G401 (cell line): Measurements from ENCODE around the gene CD164L2. TPM values are rescaled to one million over a fixed set of nuclear protein-coding genes. Genes with fewer than 3 reads are reported as not detected.

ENCODE experiments used
- DNase-seq: peaks from one replicate; pipeline ENCODE4 v3.0.0-alpha.2; 2015; ENCODE audit warnings: low spot score
- in situ Hi-C: cut with HindIII; loops from 2 replicates; pipeline ENCODE4 v1.10.0; 2016; ENCODE audit warnings: low sequenced_read_pairs, mixed read lengths
- total RNA-seq: library from RNA; depleted of rRNA; stranded (reverse); fragments of >200 nt; shearing (Covaris generic); gene quantifications from 2 replicates; pipeline ENCODE4 v1.2.3, GENCODE V29; 2014; rRNA removed

The CD164L2 gene
- total RNA-seq, 1 experiment from 2014 or later = not detected

DNA sequence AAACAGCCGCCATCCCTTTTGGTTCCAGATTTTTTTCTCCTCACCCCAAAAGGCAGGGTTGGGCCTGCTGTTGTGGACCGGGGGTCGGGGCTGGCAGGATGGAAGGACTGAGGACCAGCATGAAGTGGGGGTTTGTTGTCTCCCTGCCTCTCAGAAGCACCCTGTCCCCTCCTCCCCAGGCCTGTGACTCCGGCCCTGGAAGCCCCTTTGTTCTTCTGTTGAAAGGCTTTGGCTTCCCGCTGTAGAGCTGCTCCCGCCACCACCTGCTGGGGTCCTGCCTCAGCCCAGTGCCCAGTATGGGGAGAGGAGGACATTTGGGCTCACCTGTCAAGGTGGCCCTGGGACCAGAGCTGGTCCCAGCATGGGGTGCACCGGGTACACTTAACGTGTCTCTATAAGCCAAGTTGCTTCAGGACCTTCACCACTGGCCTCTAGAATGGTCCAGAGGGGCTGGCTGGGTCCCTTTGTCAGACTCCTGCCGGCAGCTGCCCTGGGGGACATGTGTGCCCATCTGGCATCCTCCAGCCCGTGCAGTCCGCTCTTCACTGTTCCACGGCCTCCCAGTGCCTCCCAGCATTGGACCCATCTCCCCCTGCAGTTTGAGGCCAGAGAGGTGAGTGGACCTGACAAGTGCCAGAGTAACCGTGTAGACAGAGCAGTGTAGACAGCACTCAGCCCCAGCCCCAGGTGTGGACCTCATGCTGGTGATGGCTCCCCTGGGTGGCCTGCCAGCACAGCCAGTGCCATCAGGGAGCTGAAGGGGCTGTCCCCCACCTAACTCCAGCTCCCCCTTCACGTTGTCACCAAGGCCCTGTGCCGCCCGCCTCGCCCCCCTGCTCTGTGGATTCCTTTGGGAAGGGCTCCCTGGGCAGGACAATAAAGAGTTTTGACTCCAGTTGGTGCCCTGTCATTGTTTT, 47.4 kb downstream of the CD164L2 start:
- in situ Hi-C loops = no loop called here
- DNase-seq = no peak

DNA sequence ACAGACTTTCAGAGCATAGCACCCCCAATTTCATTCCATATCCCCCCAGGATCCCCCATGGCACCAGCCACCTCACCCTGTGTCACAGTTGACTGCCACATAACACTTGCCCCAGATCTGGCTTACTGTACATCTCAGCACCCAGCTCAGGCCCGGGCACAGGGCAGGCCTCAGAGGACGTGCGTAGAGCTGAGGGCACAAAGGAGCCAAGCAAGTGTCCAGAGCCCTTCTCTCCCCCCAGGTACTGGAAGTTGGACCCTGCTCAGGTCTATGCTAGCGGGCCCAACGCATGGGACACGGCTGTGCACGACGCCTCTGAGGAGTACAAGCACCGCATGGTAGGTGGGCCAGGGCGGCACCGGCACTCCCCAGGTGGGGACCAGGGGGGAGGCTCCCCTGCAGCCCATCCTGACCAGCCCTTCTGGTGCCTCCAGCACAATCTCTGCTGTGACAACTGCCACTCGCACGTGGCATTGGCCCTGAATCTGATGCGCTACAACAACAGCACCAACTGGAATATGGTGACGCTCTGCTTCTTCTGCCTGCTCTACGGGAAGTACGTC, 49.3 kb downstream of the CD164L2 start:
- in situ Hi-C loops = no loop called here
- DNase-seq = no peak

DNA sequence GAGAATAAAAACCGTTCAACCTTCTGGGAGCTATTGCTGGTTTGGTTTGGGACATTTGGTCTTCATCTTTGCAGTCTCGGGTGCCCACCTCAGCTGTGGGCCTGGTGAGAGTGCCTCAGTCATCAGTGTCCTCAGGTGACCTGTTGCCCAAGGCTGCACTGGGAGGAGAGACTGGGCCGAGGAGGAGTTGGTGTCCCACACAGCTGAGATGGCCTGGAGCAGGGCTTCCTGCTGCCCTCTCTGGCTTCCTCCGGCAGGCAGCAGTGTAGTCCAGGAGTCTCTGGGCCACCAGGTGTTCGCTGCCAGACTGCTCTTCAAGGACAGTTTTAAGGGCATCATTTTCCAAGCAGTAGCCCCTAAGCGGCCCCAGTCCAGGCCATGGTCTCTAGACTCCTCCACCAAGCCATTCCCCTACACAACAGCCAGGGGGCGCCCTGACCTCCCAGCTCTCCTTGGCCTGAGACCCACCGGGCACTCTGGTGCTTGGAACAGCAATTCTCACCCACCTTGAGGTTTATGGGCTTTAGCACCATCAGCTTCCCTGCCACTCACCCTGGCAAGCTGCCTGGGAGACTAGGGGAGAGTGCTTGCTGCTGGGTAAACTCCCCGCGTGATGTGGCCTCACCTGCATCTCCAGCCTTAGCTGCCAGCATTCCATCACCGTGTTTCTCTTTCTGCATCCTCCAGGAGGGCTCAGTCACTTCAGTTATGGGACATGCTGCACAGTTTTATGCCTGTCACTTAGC, 50.4 kb downstream of the CD164L2 start:
- in situ Hi-C loops = no loop called here
- DNase-seq = peak; percentile 66

DNA sequence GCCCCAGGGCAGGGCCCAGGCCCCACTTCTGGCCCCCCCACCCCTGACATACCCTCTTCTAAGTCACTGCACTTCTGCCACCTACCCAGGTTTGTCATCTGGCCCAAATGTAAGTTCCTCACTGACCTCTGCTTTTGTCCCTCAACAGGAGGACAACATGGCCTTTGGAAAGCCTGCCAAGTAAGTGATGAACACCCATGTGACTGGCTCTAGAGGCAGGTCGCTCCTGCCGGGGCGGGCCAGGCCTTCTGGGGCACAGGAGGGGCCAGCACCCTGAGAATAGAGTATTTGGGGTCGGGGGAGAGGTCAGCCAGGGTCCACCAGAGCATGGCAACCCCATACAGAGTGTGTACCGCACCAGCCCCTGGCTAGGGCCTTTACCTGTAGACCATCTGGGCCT, 51.2 kb downstream of the CD164L2 start:
- in situ Hi-C loops = no loop called here
- peak; percentile 50 for DNase-seq

DNA sequence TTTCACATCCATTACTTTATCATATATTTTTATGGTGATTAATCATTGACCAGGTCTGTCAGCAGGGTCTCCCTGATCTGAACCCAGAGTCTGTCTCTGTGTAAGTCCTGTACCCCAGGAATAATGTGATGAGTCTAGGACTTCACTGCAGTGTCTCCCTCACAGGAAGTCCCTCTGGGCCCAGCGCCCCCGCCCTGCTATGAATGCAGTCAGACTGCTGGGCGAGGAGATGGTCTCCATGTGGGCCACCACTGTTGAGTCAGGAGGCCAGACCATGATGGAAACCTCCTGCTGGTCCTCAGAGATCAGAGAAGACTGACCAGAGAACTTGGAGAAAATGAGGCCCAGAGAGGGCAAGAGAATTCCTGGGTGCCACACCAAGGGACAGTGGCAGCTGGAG, 51.7 kb downstream of the CD164L2 start:
- DNase-seq = no peak
- in situ Hi-C loops = no loop called here

DNA sequence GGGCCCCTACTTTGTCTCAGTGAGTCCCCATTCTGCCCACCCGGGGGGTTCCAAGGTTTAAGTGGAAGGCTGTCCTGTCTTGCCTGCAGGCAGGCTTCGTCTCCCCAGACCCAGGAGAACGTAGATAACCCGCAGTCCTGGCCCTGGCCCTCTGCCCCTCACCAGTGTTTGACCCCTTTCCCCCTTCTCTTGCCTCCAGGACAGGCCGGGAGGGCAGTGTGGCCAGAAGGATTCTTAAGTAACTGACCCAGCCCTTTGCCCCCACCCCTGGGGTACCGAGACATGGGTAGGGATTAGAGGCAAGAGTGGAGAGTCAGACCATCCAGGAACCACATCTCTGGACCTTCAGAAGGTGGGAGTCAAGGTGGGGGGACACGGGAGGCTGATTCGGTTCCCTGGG, 52.3 kb downstream of the CD164L2 start:
- in situ Hi-C loops = no loop called here
- no peak for DNase-seq

Other genes with a start within 250 kb of the CD164L2 start
- gene SLC9A1, start 228.2 kb downstream of the CD164L2 start, total RNA-seq = 1.4 and 4.2 TPM in 2 replicates
- gene WDTC1, start 148.7 kb downstream of the CD164L2 start, total RNA-seq = 13.2 and 15.8 TPM in 2 replicates
- 38.2 and 49.1 TPM in 2 replicates for gene TMEM222, start 61.2 kb downstream of the CD164L2 start, total RNA-seq
- 38.2 and 44.0 TPM in 2 replicates for gene SYTL1, start 41.3 kb downstream of the CD164L2 start, total RNA-seq
- gene MAP3K6, start 16.4 kb downstream of the CD164L2 start, total RNA-seq = 10.0 and 17.3 TPM in 2 replicates
- gene FCN3, start 8.5 kb downstream of the CD164L2 start, total RNA-seq = not detected in 2 replicates
- gene GPR3, start 9.3 kb upstream of the CD164L2 start, total RNA-seq = 2.4 and 6.9 TPM in 2 replicates
- 10.4 and 14.2 TPM in 2 replicates for gene WASF2, start 106.8 kb upstream of the CD164L2 start, total RNA-seq
- 6.5 and 8.1 TPM in 2 replicates for gene AHDC1, start 220.8 kb upstream of the CD164L2 start, total RNA-seq